ENCODE results near the gene ARMH1. TPM values are rescaled to one million over a fixed set of nuclear protein-coding genes. Genes with fewer than 3 reads are reported as not detected.

Gene ARMH1
- total and polyA plus RNA-seq, 7 experiments from 2014 or later = 32.8 to 205 (median 71.8) TPM

DNA sequence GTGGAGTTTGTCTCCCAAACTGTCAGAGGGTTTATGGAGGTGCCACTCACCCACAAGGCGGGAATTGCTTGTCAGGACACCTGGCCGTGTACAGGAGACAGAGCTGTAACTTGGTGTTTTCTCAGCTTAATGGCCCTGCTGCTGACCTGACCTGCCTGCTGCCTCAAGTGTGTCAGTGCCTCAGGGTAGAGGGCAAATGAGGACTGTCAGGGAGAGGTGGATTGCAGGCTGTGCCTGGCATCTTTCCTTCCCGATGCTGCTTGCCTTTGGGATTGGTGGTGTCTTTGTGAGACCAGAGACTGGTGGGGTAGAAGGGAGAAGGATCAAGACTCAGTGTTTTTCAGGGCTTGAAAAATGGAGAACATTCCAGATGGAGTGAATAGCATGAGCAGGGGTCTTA lies 31.6 kb upstream of the ARMH1 start:
- H3K4me3 Mint-ChIP-seq = no peak overlapping the region
- no peak overlapping the region for H3K27ac ChIP-seq (ENCODE audit: low read depth, low read length)
- H3K27ac Mint-ChIP-seq = peak overlapping the region in 3 of 9 donors; percentile 3 to 46 (median 13)
- H3K36me3 Mint-ChIP-seq = peaks cover 9 to 52% (median 15%) of the 10 kb centered on the region in 5 donors
- intact Hi-C loops (cut with micrococcal nuclease) = no loop called here
- no peaks in the 10 kb centered on the region for H3K4me1 ChIP-seq (ENCODE audit: control insufficient read depth in 2 of 2, insufficient read depth in 2 of 2, low read length in 2 of 2)
- no peak overlapping the region for H3K4me3 ChIP-seq (ENCODE audit: low read length)
- no peaks in the 10 kb centered on the region for H3K9me3 ChIP-seq (ENCODE audit: control insufficient read depth in 2 of 3, low read length in 3 of 3)
- peaks cover 8 to 97% (median 25%) of the 10 kb centered on the region in 3 experiments for H3K36me3 ChIP-seq (ENCODE audit: control insufficient read depth in 2 of 3, insufficient read depth in 3 of 3, low read length in 3 of 3)
- no peaks in the 10 kb centered on the region for H3K27me3 ChIP-seq (ENCODE audit: control insufficient read depth in 2 of 2, insufficient read depth in 2 of 2, low read length in 2 of 2)
- ATAC-seq (no peak), DNase-seq (no peak)
- peaks cover 4 to 14% (median 9%) of the 10 kb centered on the region in 7 donors for H3K4me1 Mint-ChIP-seq
- peaks cover 0 to 2% (median 0%) of the 10 kb centered on the region in 11 donors for H3K9me3 Mint-ChIP-seq
- H3K27me3 Mint-ChIP-seq = no peaks in the 10 kb centered on the region
- POLR2A ChIA-PET = interaction anchor here (0.9 to 2.9 kb wide), 2 partner anchors 11 to 32 kb away, joined by 3 to 18 read pairs; no protein-coding TSS in a partner anchor
- CTCF ChIA-PET = interaction anchor here (2.6 kb wide), 1 partner anchor 10 kb away, joined by 12 read pairs; no protein-coding TSS in a partner anchor

DNA sequence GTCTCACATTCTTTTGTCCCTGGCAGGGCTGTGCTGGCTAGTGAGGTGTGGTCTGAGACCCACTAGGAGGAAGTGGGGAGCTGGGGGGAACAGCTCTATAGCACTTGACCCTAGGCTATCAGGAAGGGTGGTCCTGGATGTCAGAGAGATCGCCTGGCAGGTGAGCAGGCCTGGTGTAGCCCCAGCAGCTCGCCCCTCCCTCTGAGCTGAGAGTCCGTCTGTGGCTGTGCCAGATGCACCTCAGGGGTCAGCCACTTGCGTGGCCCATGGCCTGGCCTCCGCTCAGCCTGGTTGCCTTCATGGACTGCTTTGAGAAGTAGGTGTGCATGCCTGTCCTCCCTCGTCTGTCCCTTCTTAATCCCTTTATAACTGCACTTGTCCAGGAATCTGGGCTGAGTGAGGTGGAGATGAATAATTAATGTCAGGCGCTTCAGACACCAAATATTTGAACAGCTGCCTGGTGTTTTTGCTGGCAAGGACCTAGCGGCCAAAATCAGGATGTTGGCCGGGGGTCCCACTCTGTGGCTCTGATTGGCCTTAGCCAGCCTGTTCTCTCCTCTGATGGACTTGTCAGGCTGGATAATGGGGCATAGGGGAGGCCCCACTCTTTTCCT lies 30.7 kb upstream of the ARMH1 start:
- Histone ChIP-seq H3K27me3 (ENCODE audit: control insufficient read depth in 2 of 2, insufficient read depth in 2 of 2, low read length in 2 of 2) (no peaks in the 10 kb centered on the region), H3K27ac (ENCODE audit: low read depth, low read length) (no peak overlapping the region), H3K36me3 (ENCODE audit: control insufficient read depth in 2 of 3, insufficient read depth in 3 of 3, low read length in 3 of 3) (peaks cover 12 to 97% (median 21%) of the 10 kb centered on the region in 3 experiments), H3K4me1 (ENCODE audit: control insufficient read depth in 2 of 2, insufficient read depth in 2 of 2, low read length in 2 of 2) (no peaks in the 10 kb centered on the region), H3K9me3 (ENCODE audit: control insufficient read depth in 2 of 3, low read length in 3 of 3) (no peaks in the 10 kb centered on the region), H3K4me3 (ENCODE audit: low read length) (no peak overlapping the region)
- Mint-ChIP-seq H3K4me3 (no peak overlapping the region), H3K4me1 (peaks cover 0 to 13% (median 5%) of the 10 kb centered on the region in 7 donors), H3K27ac (peak overlapping the region in 3 of 9 donors; percentile 7 to 46 (median 33)), H3K9me3 (peaks cover 0 to 2% (median 0%) of the 10 kb centered on the region in 11 donors), H3K36me3 (peaks cover 9 to 53% (median 11%) of the 10 kb centered on the region in 5 donors), H3K27me3 (no peaks in the 10 kb centered on the region)
- POLR2A ChIA-PET = interaction anchor here (2.9 kb wide), 1 partner anchor 11 kb away, joined by 18 read pairs; no protein-coding TSS in a partner anchor
- DNase-seq (no peak), ATAC-seq (no peak)
- CTCF ChIA-PET = interaction anchor here (2.6 kb wide), 1 partner anchor 9 kb away, joined by 12 read pairs; no protein-coding TSS in a partner anchor
- intact Hi-C loops (cut with micrococcal nuclease) = no loop called here

DNA sequence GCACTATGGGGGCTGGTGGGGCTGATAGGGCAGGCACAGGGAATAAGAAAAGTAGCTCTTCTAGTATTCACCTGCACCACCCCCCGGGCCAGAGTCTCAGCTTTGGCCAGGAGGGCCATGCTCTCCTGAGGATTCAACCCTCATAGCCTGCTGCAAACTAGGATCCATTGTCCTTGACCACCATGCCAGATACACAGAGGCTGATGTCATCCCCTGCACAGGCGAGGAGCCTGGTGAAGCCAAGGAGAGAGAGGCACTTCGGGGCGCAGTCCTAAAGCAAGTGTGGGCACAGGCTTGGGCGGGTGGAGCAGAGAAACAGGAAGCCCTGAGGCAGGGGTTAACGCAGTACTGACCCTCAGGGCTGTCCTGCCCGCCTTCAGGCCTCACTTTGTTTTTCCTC lies 29.7 kb upstream of the ARMH1 start:
- H3K36me3 ChIP-seq (ENCODE audit: control insufficient read depth in 2 of 3, insufficient read depth in 3 of 3, low read length in 3 of 3) = peaks cover 6 to 100% (median 18%) of the 10 kb centered on the region in 3 experiments
- DNase-seq (no peak), ATAC-seq (no peak)
- H3K9me3 Mint-ChIP-seq = peaks cover 0 to 2% (median 0%) of the 10 kb centered on the region in 11 donors
- no peaks in the 10 kb centered on the region for H3K9me3 ChIP-seq (ENCODE audit: control insufficient read depth in 2 of 3, low read length in 3 of 3)
- no peaks in the 10 kb centered on the region for H3K4me1 ChIP-seq (ENCODE audit: control insufficient read depth in 2 of 2, insufficient read depth in 2 of 2, low read length in 2 of 2)
- H3K27me3 Mint-ChIP-seq = no peaks in the 10 kb centered on the region
- no peak overlapping the region for H3K27ac Mint-ChIP-seq
- H3K27me3 ChIP-seq (ENCODE audit: control insufficient read depth in 2 of 2, insufficient read depth in 2 of 2, low read length in 2 of 2) = no peaks in the 10 kb centered on the region
- no peak overlapping the region for H3K27ac ChIP-seq (ENCODE audit: low read depth, low read length)
- peaks cover 0 to 13% (median 4%) of the 10 kb centered on the region in 7 donors for H3K4me1 Mint-ChIP-seq
- H3K4me3 Mint-ChIP-seq = no peak overlapping the region
- peaks cover 9 to 55% (median 10%) of the 10 kb centered on the region in 5 donors for H3K36me3 Mint-ChIP-seq
- POLR2A ChIA-PET = no interaction called here
- no peak overlapping the region for H3K4me3 ChIP-seq (ENCODE audit: low read length)
- CTCF ChIA-PET = no interaction called here
- intact Hi-C loops (cut with micrococcal nuclease) = no loop called here

DNA sequence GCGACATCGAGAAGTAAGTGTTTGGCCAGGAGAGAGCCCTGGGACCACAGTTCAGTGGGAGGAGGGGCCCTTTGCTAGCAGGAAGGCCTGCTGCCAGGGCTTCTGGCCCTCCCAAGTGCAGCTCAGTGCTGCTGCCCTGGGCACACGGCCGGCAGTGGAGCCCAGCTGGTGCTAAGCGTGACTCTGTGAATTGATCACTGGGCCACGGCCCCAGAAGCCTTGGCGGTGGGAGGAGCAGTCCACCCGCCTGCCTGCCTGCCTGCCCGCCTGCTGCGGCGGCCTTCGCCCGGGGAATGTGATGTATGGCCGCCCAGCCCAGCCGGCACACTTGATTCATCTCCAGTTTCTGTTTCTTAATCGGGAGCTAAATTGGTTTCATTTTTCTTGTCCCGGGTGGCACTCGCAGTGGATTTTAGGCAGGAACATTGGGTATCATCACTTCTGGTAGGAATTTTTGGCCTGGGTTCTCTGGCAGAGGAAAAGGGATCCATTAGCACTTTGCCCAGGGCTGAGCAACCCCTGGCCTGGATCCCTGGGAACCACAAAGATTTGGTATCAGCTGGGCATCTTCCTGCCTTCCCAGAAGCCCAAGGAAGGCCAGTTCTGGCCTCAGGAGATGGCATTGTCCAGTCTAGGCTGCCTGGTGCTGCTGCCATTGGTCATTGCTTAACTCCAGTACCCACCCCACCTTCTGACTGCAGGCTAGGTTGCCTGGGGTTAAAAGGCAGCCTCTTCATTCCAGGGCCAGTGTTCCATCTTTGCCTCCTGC lies 28.9 kb upstream of the ARMH1 start:
- Mint-ChIP-seq H3K27ac (no peak overlapping the region), H3K4me3 (no peak overlapping the region), H3K36me3 (peaks cover 9 to 58% (median 10%) of the 10 kb centered on the region in 5 donors), H3K9me3 (no peaks in the 10 kb centered on the region), H3K27me3 (no peaks in the 10 kb centered on the region), H3K4me1 (peaks cover 0 to 13% (median 4%) of the 10 kb centered on the region in 7 donors)
- peaks cover 6 to 100% (median 12%) of the 10 kb centered on the region in 3 experiments for H3K36me3 ChIP-seq (ENCODE audit: control insufficient read depth in 2 of 3, insufficient read depth in 3 of 3, low read length in 3 of 3)
- ChIA-PET CTCF (no interaction called here), POLR2A (interaction anchor here (0.5 to 3.2 kb wide), 2 partner anchors 14 to 87 kb away, joined by 5 to 8 read pairs; no protein-coding TSS in a partner anchor)
- DNase-seq (no peak), ATAC-seq (no peak)
- intact Hi-C loops (cut with micrococcal nuclease) = no loop called here
- no peak overlapping the region for H3K4me3 ChIP-seq (ENCODE audit: low read length)
- H3K9me3 ChIP-seq (ENCODE audit: control insufficient read depth in 2 of 3, low read length in 3 of 3) = no peaks in the 10 kb centered on the region
- H3K27me3 ChIP-seq (ENCODE audit: control insufficient read depth in 2 of 2, insufficient read depth in 2 of 2, low read length in 2 of 2) = no peaks in the 10 kb centered on the region
- H3K27ac ChIP-seq (ENCODE audit: low read depth, low read length) = no peak overlapping the region
- no peaks in the 10 kb centered on the region for H3K4me1 ChIP-seq (ENCODE audit: control insufficient read depth in 2 of 2, insufficient read depth in 2 of 2, low read length in 2 of 2)

DNA sequence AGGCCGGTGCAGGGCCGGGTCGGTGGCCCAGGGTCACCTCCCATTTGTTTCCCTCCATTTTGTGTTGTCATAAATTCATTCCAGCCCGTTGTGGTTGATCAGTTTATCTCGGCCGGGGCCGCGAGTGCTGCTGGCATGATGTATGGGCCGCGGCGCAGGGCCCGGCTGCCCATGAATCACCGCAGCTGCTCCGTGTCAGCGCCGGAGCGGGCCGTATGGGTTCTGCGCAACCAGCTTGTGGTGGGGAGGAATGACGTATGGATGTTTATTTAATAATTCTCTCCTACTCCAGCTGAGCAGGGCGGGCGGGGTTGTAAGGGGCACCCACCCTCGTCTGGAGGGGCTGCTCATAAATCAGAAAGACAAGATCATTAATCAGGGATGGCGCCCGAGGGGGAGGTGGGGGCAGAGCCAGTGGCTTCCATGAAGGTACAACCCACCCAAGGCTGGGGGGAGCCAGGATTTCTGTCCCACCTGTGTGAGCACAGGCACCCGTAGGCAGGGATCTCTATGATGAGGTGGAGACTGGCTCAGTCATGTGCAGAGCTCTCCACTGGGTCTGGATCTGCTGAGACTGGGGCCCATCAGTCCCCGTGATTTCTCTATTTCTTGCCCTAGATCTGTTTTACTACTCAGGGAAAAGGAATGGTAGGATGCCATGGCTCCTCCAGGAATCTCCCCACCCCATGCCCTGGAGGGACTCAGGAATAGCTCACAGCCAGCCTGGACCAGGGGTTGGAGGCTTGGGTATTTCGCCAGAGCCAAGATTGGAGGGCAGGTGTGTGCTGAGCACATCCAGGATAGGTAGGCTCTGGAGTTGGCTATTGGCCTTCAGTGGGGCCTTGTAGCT lies 28.0 kb upstream of the ARMH1 start:
- peaks cover 8 to 59% (median 9%) of the 10 kb centered on the region in 5 donors for H3K36me3 Mint-ChIP-seq
- intact Hi-C loops (cut with micrococcal nuclease) = no loop called here
- CTCF ChIA-PET = no interaction called here

DNA sequence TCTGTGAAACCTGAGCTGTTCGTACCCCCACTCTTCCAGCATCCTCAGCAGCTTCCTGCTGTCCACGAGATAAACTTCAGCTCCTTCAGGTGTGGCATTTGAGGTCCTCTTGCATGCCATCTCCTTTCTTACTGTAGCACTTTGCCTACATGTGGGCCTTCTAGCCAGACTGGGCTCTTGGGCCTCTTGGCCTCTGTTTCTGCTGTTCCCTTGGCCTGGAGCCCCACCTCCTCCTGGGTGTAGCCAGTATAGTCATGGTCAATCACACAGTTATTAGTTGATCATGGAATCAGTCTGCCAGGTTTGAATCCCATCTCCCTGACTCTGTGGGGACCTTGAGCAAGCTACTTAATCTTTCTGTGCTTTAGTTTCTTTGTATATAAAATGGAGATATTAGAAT lies 26.6 kb upstream of the ARMH1 start:
- DNase-seq (no peak), ATAC-seq (no peak)
- ChIA-PET CTCF (interaction anchor here (0.5 to 0.8 kb wide), 2 partner anchors 18 to 38 kb away, joined by 5 to 6 read pairs; no protein-coding TSS in a partner anchor), POLR2A (interaction anchor here (1.3 to 3.2 kb wide), 4 partner anchors 9 to 16 kb away, joined by 3 to 8 read pairs (median 4); no protein-coding TSS in a partner anchor)
- Histone ChIP-seq H3K4me3 (ENCODE audit: low read length) (no peak overlapping the region), H3K4me1 (ENCODE audit: control insufficient read depth in 2 of 2, insufficient read depth in 2 of 2, low read length in 2 of 2) (no peaks in the 10 kb centered on the region), H3K27ac (ENCODE audit: low read depth, low read length) (no peak overlapping the region), H3K27me3 (ENCODE audit: control insufficient read depth in 2 of 2, insufficient read depth in 2 of 2, low read length in 2 of 2) (no peaks in the 10 kb centered on the region), H3K9me3 (ENCODE audit: control insufficient read depth in 2 of 3, low read length in 3 of 3) (no peaks in the 10 kb centered on the region), H3K36me3 (ENCODE audit: control insufficient read depth in 2 of 3, insufficient read depth in 3 of 3, low read length in 3 of 3) (peaks cover 5 to 86% (median 6%) of the 10 kb centered on the region in 3 experiments)
- Mint-ChIP-seq H3K36me3 (peaks cover 8 to 52% (median 9%) of the 10 kb centered on the region in 5 donors), H3K27me3 (no peaks in the 10 kb centered on the region), H3K9me3 (no peaks in the 10 kb centered on the region), H3K4me3 (no peak overlapping the region), H3K27ac (peak overlapping the region in 4 of 9 donors; percentile 17 to 71 (median 51)), H3K4me1 (peaks cover 0 to 10% (median 0%) of the 10 kb centered on the region in 7 donors)
- intact Hi-C loops (cut with micrococcal nuclease) = no loop called here

More for the DNA sequence above, 28.0 kb upstream of the ARMH1 start:
- Mint-ChIP-seq H3K9me3 (no peaks in the 10 kb centered on the region), H3K27me3 (no peaks in the 10 kb centered on the region), H3K4me3 (no peak overlapping the region), H3K4me1 (peaks cover 0 to 10% (median 4%) of the 10 kb centered on the region in 7 donors), H3K27ac (peak overlapping the region in 1 of 9 donors; percentile 65)
- Histone ChIP-seq H3K27ac (ENCODE audit: low read depth, low read length) (no peak overlapping the region), H3K9me3 (ENCODE audit: control insufficient read depth in 2 of 3, low read length in 3 of 3) (no peaks in the 10 kb centered on the region), H3K4me3 (ENCODE audit: low read length) (no peak overlapping the region), H3K36me3 (ENCODE audit: control insufficient read depth in 2 of 3, insufficient read depth in 3 of 3, low read length in 3 of 3) (peaks cover 6 to 100% (median 7%) of the 10 kb centered on the region in 3 experiments), H3K4me1 (ENCODE audit: control insufficient read depth in 2 of 2, insufficient read depth in 2 of 2, low read length in 2 of 2) (no peaks in the 10 kb centered on the region), H3K27me3 (ENCODE audit: control insufficient read depth in 2 of 2, insufficient read depth in 2 of 2, low read length in 2 of 2) (no peaks in the 10 kb centered on the region)
- ATAC-seq (no peak), DNase-seq (no peak)
- POLR2A ChIA-PET = interaction anchor here (0.5 to 3.2 kb wide), 4 partner anchors 13 to 850 kb away, joined by 3 to 8 read pairs (median 4); no protein-coding TSS in a partner anchor

Data from naive thymus-derived CD4-positive, alpha-beta T cell (primary cell).